Liver (tissue), 9 donors: ENCODE measurements around the gene MTHFD1. TPM values are rescaled to one million over a fixed set of nuclear protein-coding genes. Genes with fewer than 3 reads are reported as not detected.

Source experiments
- DNase-seq: peaks from one replicate; pipeline ENCODE4 v3.0.0-alpha.2; 2017; ENCODE audit warnings: low spot score
- H3K27ac ChIP-seq, 2 donors: one replicate each; pipeline ENCODE4 v1.7.0; 2013; ENCODE audit warnings: inconsistent platforms in 2 of 2, low read length in 2 of 2, control low read depth in 1 of 2, low read depth in 1 of 2, mild to moderate bottlenecking in 1 of 2
- H3K27me3 ChIP-seq, 4 donors: one replicate each; pipeline versions ENCODE4 v1.6.1 to v1.7.0; 2013; ENCODE audit warnings: low read length in 3 of 4, inconsistent platforms in 1 of 4, mild to moderate bottlenecking in 1 of 4, moderate library complexity in 1 of 4; ENCODE audit not compliant: control insufficient read depth in 4 of 4, insufficient read depth in 4 of 4
- H3K36me3 ChIP-seq, 4 donors: one replicate each; pipeline versions ENCODE4 v1.6.1 to v1.7.0; 2013; ENCODE audit warnings: low read length in 3 of 4, mild to moderate bottlenecking in 3 of 4, low read depth in 1 of 4, moderate library complexity in 1 of 4; ENCODE audit not compliant: control insufficient read depth in 4 of 4, insufficient read depth in 3 of 4
- H3K4me1 ChIP-seq, 4 donors: one replicate each; pipeline versions ENCODE4 v1.6.1 to v1.7.0; 2013; ENCODE audit warnings: low read length in 3 of 4, mild to moderate bottlenecking in 3 of 4, moderate library complexity in 1 of 4; ENCODE audit not compliant: control insufficient read depth in 4 of 4, insufficient read depth in 4 of 4
- H3K4me3 ChIP-seq, 3 donors: one replicate each; pipeline versions ENCODE4 v1.6.1 to v1.7.0; 2013; ENCODE audit warnings: low read length in 3 of 3, control low read depth in 1 of 3, low read depth in 1 of 3, mild to moderate bottlenecking in 1 of 3
- H3K9ac ChIP-seq, 2 donors: one replicate each; pipeline ENCODE4 v1.7.0; 2013; ENCODE audit warnings: low read length in 2 of 2, mild to moderate bottlenecking in 2 of 2, moderate library complexity in 2 of 2, control low read depth in 1 of 2, low read depth in 1 of 2
- H3K9me3 ChIP-seq, 4 donors: one replicate each; pipeline versions ENCODE4 v1.6.1 to v1.7.0; 2013; ENCODE audit warnings: low read length in 3 of 4; ENCODE audit not compliant: control insufficient read depth in 4 of 4
- EGR1 ChIP-seq, 2 donors: IDR thresholded peaks; 2 replicates each; pipeline ENCODE4 v1.6.1; 2016 to 2018; ENCODE audit warnings: antibody characterized with exemption in 2 of 2, low read depth in 2 of 2
- FOXA1 ChIP-seq: IDR thresholded peaks from 2 replicates; pipeline ENCODE4 v1.6.1; 2016; ENCODE audit warnings: antibody characterized with exemption
- FOXA2 ChIP-seq: IDR thresholded peaks from 2 replicates; pipeline ENCODE4 v1.6.1; 2016; ENCODE audit warnings: antibody characterized with exemption
- GABPA ChIP-seq, 2 donors: IDR thresholded peaks in 1 of 2; conservative IDR thresholded peaks in 1 of 2; 2 replicates each; pipeline ENCODE4 v1.6.1; 2016; ENCODE audit warnings: antibody characterized with exemption in 2 of 2, mild to moderate bottlenecking in 1 of 2, moderate library complexity in 1 of 2
- HNF4A ChIP-seq, 2 donors: conservative IDR thresholded peaks; 2 replicates each; pipeline ENCODE4 v1.6.1; 2016; ENCODE audit warnings: antibody characterized with exemption in 2 of 2, mild to moderate bottlenecking in 2 of 2
- HNF4G ChIP-seq: IDR thresholded peaks from 2 replicates; pipeline ENCODE4 v1.6.1; 2016; ENCODE audit warnings: antibody characterized with exemption
- JUND ChIP-seq, 2 donors: IDR thresholded peaks; 2 replicates each; pipeline ENCODE4 v1.6.1; 2016; ENCODE audit warnings: antibody characterized with exemption in 2 of 2
- NR2F2 ChIP-seq: IDR thresholded peaks from 2 replicates; pipeline ENCODE4 v1.6.1; 2016; ENCODE audit warnings: antibody characterized with exemption
- RAD21 ChIP-seq, 2 donors: IDR thresholded peaks; 2 replicates each; pipeline ENCODE4 v1.6.1; 2016; ENCODE audit warnings: antibody characterized with exemption in 2 of 2, mild to moderate bottlenecking in 2 of 2
- RXRA ChIP-seq, 2 donors: IDR thresholded peaks; 2 replicates each; pipeline ENCODE4 v1.6.1; 2017 to 2018; ENCODE audit warnings: antibody characterized with exemption in 2 of 2, mild to moderate bottlenecking in 1 of 2
- TAF1 ChIP-seq: conservative IDR thresholded peaks from 2 replicates; pipeline ENCODE4 v1.6.1; 2016; ENCODE audit warnings: antibody characterized with exemption, mild to moderate bottlenecking
- YY1 ChIP-seq: IDR thresholded peaks from 2 replicates; pipeline ENCODE4 v1.6.1; 2016; ENCODE audit warnings: antibody characterized with exemption, mild to moderate bottlenecking
- ZBTB33 ChIP-seq: IDR thresholded peaks from 2 replicates; pipeline ENCODE4 v1.6.1; 2016; ENCODE audit warnings: antibody characterized with exemption
- WGBS: extraction: QIAGEN DNeasy Blood & Tissue Kit; methylation state at CpG from one replicate; pipeline ENCODE4 v1.1.7; 2013; 5-methylcytosine and 5-hydroxymethylcytosine counted together
- polyA plus RNA-seq, 2 donors: library from polyadenylated mRNA; stranded (reverse) in 1 of 2; unstranded in 1 of 2; fragments of 200-250 nt in 1 of 2; fragments of >200 nt in 1 of 2; fragmentation: Nextera tagmentation in 1 of 2; extraction: Ambion mirVana in 1 of 2; gene quantifications; one replicate each; pipeline versions ENCODE4 v1.2.1 to v1.2.3, GENCODE V29; 2013 to 2015
- total RNA-seq, 2 donors: library from RNA; depleted of rRNA; stranded (reverse); fragments of >200 nt; gene quantifications; one replicate each; pipeline ENCODE4 v1.2.3, GENCODE V29; 2014
- TF ChIP-seq, protein P1 (sequence below): IDR thresholded peaks from 2 replicates; pipeline ENCODE4 v1.6.1; 2016; ENCODE audit warnings: antibody characterized with exemption
- TF ChIP-seq, protein P2 (sequence below): fragments of 150-350 bp; IDR thresholded peaks from 2 replicates; pipeline ENCODE4 v1.5.1; 2017; ENCODE audit warnings: improper control_type of control experiment, low read depth, low read length; ENCODE audit not compliant: missing input control
- donor health status: healthy.
- donor health status: healthy.
- donor health status: healthy.
- donor health status: healthy.
- donor health status: healthy.

Gene MTHFD1
- total and polyA plus RNA-seq, 4 donors = 43.8 to 203 (median 122) TPM

GRCh38 chr14:64394423-64394822, 6.3 kb downstream of the MTHFD1 start:
- Histone ChIP-seq H3K27me3 (no peaks in the 10 kb centered on the region), H3K4me1 (peaks cover 6 to 66% (median 50%) of the 10 kb centered on the region in 4 donors), H3K9me3 (no peaks in the 10 kb centered on the region), H3K4me3 (no peak overlapping the region), H3K36me3 (peaks cover 0 to 6% (median 2%) of the 10 kb centered on the region in 4 donors), H3K9ac (no peak overlapping the region), H3K27ac (no peak overlapping the region)
- WGBS = 93% methylated on average over 2 of the region's 2 CpGs
- DNase-seq = no peak
- TF ChIP-seq RAD21 (IDR thresholded peaks at IDR 0.05) (no peak), JUND (IDR thresholded peaks at IDR 0.05) (no peak), ZBTB33 (no peak), RXRA (IDR thresholded peaks at IDR 0.05) (no peak), EGR1 (IDR thresholded peaks at IDR 0.05; ENCODE audit: low read depth in 2 of 2) (no peak), FOXA1 (no peak), HNF4G (no peak), YY1 (no peak), HNF4A (conservative IDR thresholded peaks at IDR 0.05) (no peak), TAF1 (no peak), NR2F2 (no peak)
- TF ChIP-seq, protein P1, sequence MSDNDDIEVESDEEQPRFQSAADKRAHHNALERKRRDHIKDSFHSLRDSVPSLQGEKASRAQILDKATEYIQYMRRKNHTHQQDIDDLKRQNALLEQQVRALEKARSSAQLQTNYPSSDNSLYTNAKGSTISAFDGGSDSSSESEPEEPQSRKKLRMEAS = no peak
- TF ChIP-seq, protein P2, sequence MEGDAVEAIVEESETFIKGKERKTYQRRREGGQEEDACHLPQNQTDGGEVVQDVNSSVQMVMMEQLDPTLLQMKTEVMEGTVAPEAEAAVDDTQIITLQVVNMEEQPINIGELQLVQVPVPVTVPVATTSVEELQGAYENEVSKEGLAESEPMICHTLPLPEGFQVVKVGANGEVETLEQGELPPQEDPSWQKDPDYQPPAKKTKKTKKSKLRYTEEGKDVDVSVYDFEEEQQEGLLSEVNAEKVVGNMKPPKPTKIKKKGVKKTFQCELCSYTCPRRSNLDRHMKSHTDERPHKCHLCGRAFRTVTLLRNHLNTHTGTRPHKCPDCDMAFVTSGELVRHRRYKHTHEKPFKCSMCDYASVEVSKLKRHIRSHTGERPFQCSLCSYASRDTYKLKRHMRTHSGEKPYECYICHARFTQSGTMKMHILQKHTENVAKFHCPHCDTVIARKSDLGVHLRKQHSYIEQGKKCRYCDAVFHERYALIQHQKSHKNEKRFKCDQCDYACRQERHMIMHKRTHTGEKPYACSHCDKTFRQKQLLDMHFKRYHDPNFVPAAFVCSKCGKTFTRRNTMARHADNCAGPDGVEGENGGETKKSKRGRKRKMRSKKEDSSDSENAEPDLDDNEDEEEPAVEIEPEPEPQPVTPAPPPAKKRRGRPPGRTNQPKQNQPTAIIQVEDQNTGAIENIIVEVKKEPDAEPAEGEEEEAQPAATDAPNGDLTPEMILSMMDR = no peak

GRCh38 chr14:64394977-64395633, 7.0 kb downstream of the MTHFD1 start:
- no peak overlapping the region for H3K27ac ChIP-seq

More at GRCh38 chr14:64394977-64395633, 7.0 kb downstream of the MTHFD1 start:
- H3K4me3 ChIP-seq = no peak overlapping the region
- peaks cover 0 to 6% (median 2%) of the 10 kb centered on the region in 4 donors for H3K36me3 ChIP-seq
- H3K9ac ChIP-seq = no peak overlapping the region
- H3K27me3 ChIP-seq = no peaks in the 10 kb centered on the region
- DNase-seq = no peak
- no peak for TF ChIP-seq TAF1
- TF ChIP-seq EGR1 (IDR thresholded peaks at IDR 0.05; ENCODE audit: low read depth in 2 of 2) = no peak
- no peak for TF ChIP-seq GABPA (IDR thresholded peaks at IDR 0.05 in 1 of 2, conservative IDR thresholded peaks at IDR 0.05 in 1 of 2)
- TF ChIP-seq FOXA2 = no peak
- H3K9me3 ChIP-seq = no peaks in the 10 kb centered on the region
- 69% methylated on average over 4 of the region's 4 CpGs for WGBS
- H3K4me1 ChIP-seq = peaks cover 6 to 69% (median 54%) of the 10 kb centered on the region in 4 donors
